Motor neuron (in vitro differentiated cells): Measurements from ENCODE around the gene SEMA5A. TPM values are rescaled to one million over a fixed set of nuclear protein-coding genes. Genes with fewer than 3 reads are reported as not detected.
A peak's percentile ranks its signal among the peaks of the same experiment; 100 is the strongest.

ENCODE experiments used
- ATAC-seq, 8 experiments: fragments of 200-7000 bp; cut with Tn5 transposase; replicated peaks in 6 of 8; 2 replicates each; pipeline ENCODE4 v1.8.0; 2021; ENCODE audit warnings: mild to moderate bottlenecking in 8 of 8, moderate library complexity in 8 of 8
- H3K27ac ChIP-seq, 2 donors: fragments of 250-450 bp; sonication (Bioruptor Pico); 2 replicates each; pipeline ENCODE4 v1.9.0; 2021; ENCODE audit warnings: antibody characterized with exemption in 2 of 2, mild to moderate bottlenecking in 2 of 2, moderate library complexity in 1 of 2
- H3K4me1 ChIP-seq, 2 donors: fragments of 250-450 bp; sonication (Bioruptor Pico); replicated peaks in 1 of 2; 2 replicates each; pipeline ENCODE4 v1.6.1; 2021; ENCODE audit warnings: antibody characterized with exemption in 2 of 2, mild to moderate bottlenecking in 2 of 2, moderate library complexity in 1 of 2
- H3K4me3 ChIP-seq, 5 donors: fragments of 250-450 bp; sonication (Bioruptor Pico); 2 replicates each; pipeline ENCODE4 v1.9.0; 2021; ENCODE audit warnings: antibody characterized with exemption in 5 of 5, mild to moderate bottlenecking in 5 of 5, moderate library complexity in 4 of 5
- WGBS, 10 experiments: fragments of 450-650 bp; shearing (Covaris generic); methylation state at CpG; one replicate each; pipeline ENCODE4 v1.0.0; 2022; 5-methylcytosine and 5-hydroxymethylcytosine counted together
- in situ Hi-C, 9 experiments: fragments of 400-800 bp; cut with MboI; loops; one replicate each; pipeline ENCODE4 v1.15.0; 2021; ENCODE audit warnings: low sequenced_read_pairs in 9 of 9, low pct_unique_long_range_greater_than_20kb in 2 of 9; ENCODE audit not compliant: unreplicated experiment in 9 of 9
- total RNA-seq, 8 experiments: library from RNA; unstranded; fragments of 300-600 nt; gene quantifications; 2 replicates each; pipeline versions ENCODE4 v1.2.3 to v1.2.4, GENCODE V29; 2022

The SEMA5A gene
- total RNA-seq, 8 experiments from 2014 or later = 0.73 to 98.5 (median 17.5) TPM

GRCh38 chr5:9455826-9456434 lies 89.9 kb downstream of the SEMA5A start:
- ATAC-seq = peak in 3 of 8 experiments; percentile 24 to 48 (median 32)
- H3K4me1 ChIP-seq = peaks cover 3 to 19% of the 10 kb centered on the region in 2 donors
- peak overlapping the region in 1 of 2 donors; percentile 17 for H3K27ac ChIP-seq
- 7 to 71% (median 33%) methylated on average over 2 to 4 of the region's 4 CpGs; no CpG with 5 or more reads in 1 of the 10 experiments for WGBS, 10 experiments
- in situ Hi-C loops = no loop called here
- no peak overlapping the region for H3K4me3 ChIP-seq

- Histone ChIP-seq H3K4me3 (no peak overlapping the region), H3K4me1 (peaks cover 3 to 25% of the 10 kb centered on the region in 2 donors), H3K27ac (no peak overlapping the region)
- in situ Hi-C loops = no loop called here
- ATAC-seq = no peak
- WGBS, 10 experiments = 21 to 85% (median 74%) methylated on average over 2 to 3 of the region's 3 CpGs
Measured at GRCh38 chr5:9454491-9454890, 91.4 kb downstream of the SEMA5A start.

- in situ Hi-C loops = no loop called here
- Histone ChIP-seq H3K27ac (no peak overlapping the region), H3K4me1 (peaks cover 3 to 25% of the 10 kb centered on the region in 2 donors), H3K4me3 (no peak overlapping the region)
- peak in 6 of 8 experiments; percentile 61 to 92 (median 84) for ATAC-seq
- WGBS, 10 experiments = 0 to 100% (median 58%) methylated on average over 1 to 4 of the region's 4 CpGs; no CpG with 5 or more reads in 1 of the 10 experiments
Measured at GRCh38 chr5:9454012-9454481, 91.8 kb downstream of the SEMA5A start.

GRCh38 chr5:9453480-9454011 lies 92.3 kb downstream of the SEMA5A start:
- WGBS, 10 experiments = 63 to 100% (median 100%) methylated on average over 1 to 2 of the region's 2 CpGs; no CpG with 5 or more reads in 2 of the 10 experiments
- in situ Hi-C loops = no loop called here
- H3K4me3 ChIP-seq = no peak overlapping the region
- no peak for ATAC-seq
- peaks cover 3 to 27% of the 10 kb centered on the region in 2 donors for H3K4me1 ChIP-seq
- H3K27ac ChIP-seq = no peak overlapping the region

- no peak overlapping the region for H3K4me3 ChIP-seq
- peak in 1 of 8 experiments; percentile 45 for ATAC-seq
- WGBS, 10 experiments = 20 to 100% (median 73%) methylated on average over 1 to 2 of the region's 2 CpGs; no CpG with 5 or more reads in 6 of the 10 experiments
- H3K27ac ChIP-seq = no peak overlapping the region
- in situ Hi-C loops = no loop called here
- H3K4me1 ChIP-seq = peaks cover 3 to 32% of the 10 kb centered on the region in 2 donors
Measured at GRCh38 chr5:9452181-9452580, 93.7 kb downstream of the SEMA5A start.

GRCh38 chr5:9451037-9451436 lies 94.8 kb downstream of the SEMA5A start:
- 16 to 100% (median 70%) methylated on average over 2 to 4 of the region's 4 CpGs; no CpG with 5 or more reads in 3 of the 10 experiments for WGBS, 10 experiments
- ATAC-seq = peak in 3 of 8 experiments; percentile 7 to 45 (median 29)
- in situ Hi-C loops = no loop called here
- Histone ChIP-seq H3K4me1 (peaks cover 3 to 28% of the 10 kb centered on the region in 2 donors), H3K4me3 (no peak overlapping the region), H3K27ac (no peak overlapping the region)

- Histone ChIP-seq H3K4me3 (no peak overlapping the region), H3K4me1 (peaks cover 3 to 29% of the 10 kb centered on the region in 2 donors), H3K27ac (no peak overlapping the region)
- 83 to 100% (median 95%) methylated on average over 1 to 2 of the region's 2 CpGs; no CpG with 5 or more reads in 5 of the 10 experiments for WGBS, 10 experiments
- peak in 1 of 8 experiments; percentile 13 for ATAC-seq
- in situ Hi-C loops = no loop called here
Measured at GRCh38 chr5:9447691-9448090, 98.2 kb downstream of the SEMA5A start.

- no peak overlapping the region for H3K4me3 ChIP-seq
- no peak overlapping the region for H3K27ac ChIP-seq
- ATAC-seq = peak in 7 of 8 experiments; percentile 34 to 94 (median 81)
- 24 to 100% (median 78%) methylated on average over 1 to 2 of the region's 2 CpGs; no CpG with 5 or more reads in 2 of the 10 experiments for WGBS, 10 experiments
- peaks cover under 1 to 20% of the 10 kb centered on the region in 2 donors for H3K4me1 ChIP-seq
- in situ Hi-C loops = no loop called here
Measured at GRCh38 chr5:9445826-9446388, 100.0 kb downstream of the SEMA5A start.

- no peak overlapping the region for H3K27ac ChIP-seq
- no peak overlapping the region for H3K4me3 ChIP-seq
- in situ Hi-C loops = no loop called here
- ATAC-seq = no peak
- peaks cover 0 to 14% of the 10 kb centered on the region in 2 donors for H3K4me1 ChIP-seq
- WGBS, 10 experiments = 70 to 100% (median 90%) methylated on average over 1 to 3 of the region's 3 CpGs; no CpG with 5 or more reads in 1 of the 10 experiments
Measured at GRCh38 chr5:9444346-9444745, 101.5 kb downstream of the SEMA5A start.

- in situ Hi-C loops = no loop called here
Measured at GRCh38 chr5:9441610-9442009, 104.3 kb downstream of the SEMA5A start.

GRCh38 chr5:9440517-9440916 lies 105.4 kb downstream of the SEMA5A start:
- in situ Hi-C loops = no loop called here
- no peak overlapping the region for H3K27ac ChIP-seq
- WGBS, 10 experiments = 29 to 100% (median 94%) methylated on average over 1 to 2 of the region's 2 CpGs; no CpG with 5 or more reads in 3 of the 10 experiments
- H3K4me3 ChIP-seq = no peak overlapping the region
- peaks cover 0 to under 1% of the 10 kb centered on the region in 2 donors for H3K4me1 ChIP-seq
- peak in 2 of 8 experiments; percentile 19 to 57 for ATAC-seq

More at GRCh38 chr5:9441610-9442009, 104.3 kb downstream of the SEMA5A start:
- Histone ChIP-seq H3K27ac (no peak overlapping the region), H3K4me3 (no peak overlapping the region), H3K4me1 (peaks cover 0 to 7% of the 10 kb centered on the region in 2 donors)
- ATAC-seq = no peak
- WGBS, 10 experiments = 0 to 100% (median 45%) methylated on average over 1 to 2 of the region's 2 CpGs; no CpG with 5 or more reads in 6 of the 10 experiments

- 25 to 93% (median 62%) methylated on average over 1 to 5 of the region's 5 CpGs; no CpG with 5 or more reads in 3 of the 10 experiments for WGBS, 10 experiments
- ATAC-seq = peak in 3 of 8 experiments; percentile 68 to 81 (median 80)
- in situ Hi-C loops = no loop called here
- no peaks in the 10 kb centered on the region for H3K4me1 ChIP-seq
- no peak overlapping the region for H3K27ac ChIP-seq
- no peak overlapping the region for H3K4me3 ChIP-seq
Measured at GRCh38 chr5:9439531-9440292, 106.2 kb downstream of the SEMA5A start.
